GM19043 (cell line): ENCODE results near the gene BICD2.
"Not testable (repeated sequence)": the region's sequence is repeated elsewhere in the genome, so short reads cannot be mapped to it uniquely, and the experiment has no call there.

ENCODE experiments used
- ATAC-seq: cut with Tn5 transposase; IDR thresholded peaks from one replicate; pipeline ENCODE4 v1.9.1; 2021; ENCODE audit warnings: low read depth; ENCODE audit not compliant: unreplicated experiment

BICD2 gene

DNA sequence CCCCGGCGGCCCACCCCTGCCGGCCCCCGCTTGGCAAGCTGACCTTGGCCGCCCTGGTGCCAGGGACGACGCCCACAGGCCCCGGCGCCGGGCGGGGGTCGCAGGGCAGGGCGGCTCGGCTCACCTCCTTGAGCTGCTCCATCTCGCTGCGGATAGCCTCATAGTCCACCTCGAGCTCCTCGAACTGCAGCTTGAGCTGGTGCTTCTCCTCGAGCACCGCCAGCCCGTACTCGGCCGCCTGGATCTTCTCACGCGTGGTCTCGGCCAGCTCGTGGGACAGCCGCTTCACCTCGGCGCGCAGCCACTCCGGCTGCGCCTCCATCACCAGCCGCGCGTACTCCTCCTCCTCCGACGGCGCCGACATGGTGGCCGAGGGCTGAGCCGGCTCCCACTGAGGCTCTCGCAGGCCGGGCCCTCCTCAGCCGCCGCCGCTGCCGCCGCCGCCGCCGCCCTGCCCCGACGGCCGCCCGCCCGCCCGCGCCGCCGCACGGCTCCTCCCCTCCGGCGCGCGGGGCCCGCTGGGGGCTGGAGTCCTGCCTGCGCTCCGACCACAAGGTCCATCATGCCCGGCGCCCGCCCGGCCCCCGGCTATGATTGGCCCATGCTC lies at the start of gene BICD2:
Gene BICD2 (minus strand): TSS at position 453 of the 607 bp plus-strand sequence. CDS start 89 bp downstream, at position 364.
- no peak for ATAC-seq

DNA sequence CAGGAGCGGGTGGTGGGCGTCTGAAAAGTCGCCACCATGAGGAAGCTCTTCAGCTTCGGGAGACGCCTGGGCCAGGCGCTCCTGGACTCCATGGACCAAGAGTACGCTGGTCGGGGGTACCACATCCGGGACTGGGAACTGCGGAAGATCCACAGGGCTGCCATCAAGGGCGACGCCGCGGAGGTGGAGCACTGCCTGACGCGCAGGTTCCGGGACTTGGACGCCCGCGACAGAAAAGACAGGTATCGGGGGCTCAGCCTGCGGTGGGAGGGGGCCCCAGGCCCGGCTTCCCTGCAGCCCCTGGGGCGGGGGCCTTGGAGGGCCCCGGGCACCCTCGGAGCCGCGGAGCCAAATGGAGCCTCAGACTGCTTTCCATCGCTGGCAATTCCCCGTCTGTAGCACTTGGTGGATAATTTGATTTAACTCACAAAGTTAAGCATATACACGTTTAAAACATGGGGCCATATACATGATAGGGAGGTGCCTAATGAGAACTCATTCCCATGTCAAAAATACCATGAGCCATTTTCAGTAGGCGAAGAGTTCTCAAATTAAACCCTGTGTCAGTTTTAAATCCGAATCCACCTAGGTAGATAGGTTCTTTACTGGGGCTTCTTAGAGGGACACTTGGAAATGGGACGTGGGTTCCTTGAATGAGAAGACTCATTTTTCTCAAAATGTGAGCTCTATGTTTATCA lies 45.1 kb upstream of the BICD2 start:
- ATAC-seq = not testable (repeated sequence)

DNA sequence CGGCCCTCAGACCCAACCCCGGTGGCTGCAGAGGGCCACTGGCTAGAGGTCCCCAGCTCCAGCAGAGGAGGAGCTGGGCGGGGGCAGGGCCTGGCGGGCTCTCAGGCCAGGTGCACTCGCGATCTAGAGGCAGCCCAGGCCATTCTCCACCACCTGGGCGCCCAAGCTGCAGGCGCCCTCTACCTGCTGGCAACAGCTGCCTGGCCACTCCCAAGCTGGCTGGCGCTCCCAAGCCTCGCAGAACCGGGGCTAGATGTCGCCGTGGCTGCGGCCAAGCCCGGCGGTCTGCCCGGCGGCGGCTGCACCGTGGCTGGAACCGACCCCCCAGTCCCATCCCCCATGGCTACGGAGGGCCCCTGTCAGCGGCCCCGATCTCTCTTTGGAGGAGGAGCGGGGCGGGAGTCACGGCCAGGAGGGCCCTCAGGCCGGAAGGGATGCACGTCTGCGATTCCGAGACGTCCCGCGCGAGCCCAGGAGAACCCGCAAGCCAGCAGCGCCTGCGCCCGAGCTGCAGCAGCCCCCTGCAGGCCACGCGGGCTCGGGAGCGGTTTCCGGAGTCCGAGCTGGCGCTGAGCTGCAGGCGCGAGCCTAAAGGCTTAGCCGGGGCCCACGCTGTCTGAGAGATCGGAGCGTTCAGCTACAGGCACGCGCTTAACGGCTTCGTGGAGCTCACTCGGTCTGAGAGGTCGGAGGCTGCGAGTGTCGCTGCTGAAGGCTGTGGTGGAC lies 44.3 kb upstream of the BICD2 start:
- no peak for ATAC-seq

DNA sequence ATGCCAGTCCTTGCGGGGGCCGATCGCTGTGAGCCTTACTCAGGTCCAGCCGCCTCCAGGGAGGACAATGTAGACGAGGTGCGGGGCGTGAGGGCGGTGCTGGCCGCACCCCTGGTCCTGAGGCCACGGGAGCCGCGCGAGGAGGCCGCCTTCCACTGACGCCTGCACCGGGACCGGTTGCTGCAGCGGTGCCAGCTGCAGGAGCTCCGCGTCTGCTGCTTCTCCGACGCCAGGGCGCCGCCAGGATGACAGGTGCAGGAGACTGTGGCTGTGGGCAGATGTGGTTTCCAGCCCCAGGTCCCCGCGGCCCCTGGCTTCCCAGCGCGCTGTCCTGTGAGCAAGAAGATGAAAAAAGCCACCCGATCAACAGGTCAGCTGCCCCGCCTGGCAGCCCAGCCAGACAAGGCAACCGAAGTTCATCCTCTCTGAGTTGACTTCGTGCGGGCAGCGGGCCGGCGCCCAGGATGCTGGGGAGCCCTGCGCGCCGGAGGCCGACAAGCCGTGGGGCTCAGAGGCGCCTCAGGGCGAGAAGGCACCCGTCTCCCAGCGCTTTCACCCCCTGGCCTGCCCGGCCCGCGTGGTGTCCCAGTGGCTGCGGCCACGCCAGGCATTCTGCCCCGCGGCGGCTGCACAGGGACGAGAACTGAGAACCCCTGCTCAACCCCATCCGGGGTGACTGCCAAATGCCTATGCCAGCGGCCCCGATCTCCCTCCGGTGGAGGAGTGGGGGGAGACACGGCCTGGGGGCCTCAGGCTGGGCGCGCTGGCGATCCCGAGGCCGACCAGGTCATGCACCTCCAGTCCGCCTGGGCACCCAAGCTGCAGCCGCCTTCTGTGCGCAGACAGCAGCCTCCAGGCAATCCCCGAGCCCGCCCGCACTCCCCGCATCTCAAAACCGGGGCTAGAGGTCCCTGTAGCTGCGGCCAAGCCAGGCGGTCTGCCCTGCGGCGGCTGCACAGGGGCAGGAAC lies 43.4 kb upstream of the BICD2 start:
- no peak for ATAC-seq

DNA sequence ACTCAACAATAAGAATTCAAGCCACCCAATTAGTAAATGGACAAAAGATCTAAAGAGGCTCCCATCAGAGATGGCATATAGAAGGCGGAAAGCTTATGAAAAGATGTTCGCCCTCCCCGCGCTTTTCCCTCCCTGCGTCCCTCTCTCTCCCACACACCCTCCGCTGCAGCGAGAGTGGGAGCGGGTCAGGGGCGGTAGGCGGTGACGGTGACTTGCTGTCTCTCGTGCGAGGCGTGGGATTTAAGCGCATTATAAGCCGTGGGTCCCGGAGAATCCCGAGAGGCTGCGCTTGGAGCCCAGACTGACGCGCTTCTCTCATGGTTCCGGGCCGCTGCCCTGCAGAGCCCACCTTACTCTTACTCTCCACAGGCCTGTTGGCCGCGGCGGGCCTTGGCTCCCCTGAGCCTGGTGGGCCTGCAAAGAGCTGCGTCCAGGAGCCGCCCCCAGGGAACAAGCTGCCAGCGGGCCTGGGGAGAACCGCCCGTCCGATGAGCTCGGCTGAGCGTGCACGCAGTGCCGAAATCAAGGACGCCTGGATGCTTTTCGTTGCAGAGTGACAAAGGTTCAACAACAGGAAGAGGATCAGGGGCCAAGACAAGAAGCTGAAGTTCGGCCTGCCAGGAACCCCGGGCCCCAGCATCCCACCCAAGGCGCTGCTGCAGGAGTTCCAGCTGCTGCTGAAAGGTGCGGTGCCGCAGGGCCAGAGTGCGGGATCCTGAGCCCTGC lies 42.6 kb upstream of the BICD2 start:
- ATAC-seq = no peak

DNA sequence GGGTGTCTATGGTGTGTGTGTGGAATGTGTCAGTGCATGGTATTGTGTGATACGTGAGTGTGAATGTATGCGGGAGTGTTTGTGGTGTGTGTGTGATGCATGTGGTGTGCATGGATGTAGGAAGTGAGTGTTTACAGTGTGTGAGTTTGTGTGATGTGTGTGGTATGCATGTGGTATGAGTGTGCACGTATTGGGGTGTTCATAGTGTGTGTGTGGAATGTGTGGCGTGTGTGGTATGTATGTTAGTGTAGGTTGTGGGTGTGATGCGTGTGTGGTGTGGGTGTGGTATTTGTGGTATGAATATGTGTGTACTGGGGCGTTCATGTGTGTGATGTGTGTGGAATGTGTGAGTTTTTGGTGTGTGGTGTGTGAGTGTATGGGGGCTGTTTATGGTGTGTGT lies 40.1 kb upstream of the BICD2 start:
- no peak for ATAC-seq

DNA sequence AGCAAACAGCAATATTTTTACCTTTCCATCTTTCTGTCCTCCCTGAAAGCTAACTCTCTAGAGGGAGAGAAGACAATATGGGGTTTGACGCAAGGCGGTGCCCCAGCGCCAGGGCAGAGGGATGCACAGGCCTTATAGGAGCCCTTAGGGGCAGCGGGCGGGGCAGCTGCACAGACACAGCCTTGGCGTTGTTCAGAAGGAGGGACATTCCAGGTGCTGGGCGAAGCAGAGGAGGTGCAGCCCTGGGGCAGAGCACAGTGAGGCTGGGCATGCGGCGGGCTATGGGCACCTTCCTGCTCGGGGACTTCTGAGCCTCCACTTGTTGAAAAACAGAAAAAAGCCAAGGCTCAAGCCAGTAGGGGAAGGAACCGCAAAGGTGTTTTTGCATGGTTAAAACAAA lies 33.7 kb upstream of the BICD2 start:
- ATAC-seq = no peak

DNA sequence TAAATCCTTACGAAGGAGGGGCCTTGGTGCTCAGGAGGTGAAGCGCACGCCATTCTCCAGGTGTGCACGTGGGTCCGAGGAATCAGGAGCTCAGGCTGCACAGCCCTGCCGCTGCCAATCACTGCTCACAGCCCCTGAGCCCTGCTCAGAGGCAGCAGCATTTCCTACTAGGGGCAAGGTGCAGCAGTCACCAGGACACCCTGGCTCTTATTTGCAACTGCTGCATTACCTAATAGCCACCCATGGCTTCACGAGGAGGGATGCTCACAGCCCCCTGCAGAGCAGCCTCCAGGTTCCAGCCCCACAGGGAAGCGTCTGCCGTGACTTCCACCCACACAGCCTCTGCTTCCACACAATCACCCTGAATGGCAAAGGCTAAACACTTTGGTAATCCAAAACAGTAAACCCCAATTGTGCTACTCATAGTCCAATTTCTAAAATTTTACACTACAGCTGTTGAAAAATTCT lies 31.7 kb upstream of the BICD2 start:
- not testable (repeated sequence) for ATAC-seq

DNA sequence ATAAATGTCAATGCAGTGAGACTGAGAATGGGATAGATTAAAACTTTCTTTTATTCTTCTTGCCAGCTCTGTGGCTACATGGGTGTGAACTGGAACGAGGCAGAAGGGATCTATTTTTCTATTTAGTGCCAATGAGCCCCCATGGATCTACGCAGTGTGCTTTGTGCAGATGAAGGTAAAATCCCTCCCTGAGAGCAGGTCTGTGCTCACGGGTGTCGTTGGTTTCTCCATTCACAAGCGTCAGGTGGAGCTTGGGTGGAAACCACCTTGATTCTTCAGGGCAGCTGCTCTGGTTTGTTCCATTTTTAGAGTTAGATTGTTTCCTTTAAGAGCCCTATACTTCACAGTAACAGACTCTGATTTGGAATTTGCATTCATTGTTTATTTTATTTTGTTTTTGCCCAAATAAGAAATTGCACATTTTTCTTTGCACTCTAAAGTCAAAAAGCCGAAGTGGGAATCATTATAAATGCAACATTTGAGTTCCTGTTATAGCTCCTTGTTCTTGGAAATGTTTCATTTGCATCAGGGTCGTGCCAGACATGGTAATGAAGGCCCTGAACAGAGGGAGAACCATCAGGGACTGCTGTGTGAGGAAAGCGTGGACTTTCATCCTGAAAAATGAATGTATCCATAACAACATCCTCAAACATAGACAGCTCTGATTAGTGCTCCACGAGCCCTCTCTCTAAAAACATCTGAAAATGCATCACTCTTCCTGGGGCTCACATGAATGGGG lies 31.1 kb upstream of the BICD2 start:
- no peak for ATAC-seq

DNA sequence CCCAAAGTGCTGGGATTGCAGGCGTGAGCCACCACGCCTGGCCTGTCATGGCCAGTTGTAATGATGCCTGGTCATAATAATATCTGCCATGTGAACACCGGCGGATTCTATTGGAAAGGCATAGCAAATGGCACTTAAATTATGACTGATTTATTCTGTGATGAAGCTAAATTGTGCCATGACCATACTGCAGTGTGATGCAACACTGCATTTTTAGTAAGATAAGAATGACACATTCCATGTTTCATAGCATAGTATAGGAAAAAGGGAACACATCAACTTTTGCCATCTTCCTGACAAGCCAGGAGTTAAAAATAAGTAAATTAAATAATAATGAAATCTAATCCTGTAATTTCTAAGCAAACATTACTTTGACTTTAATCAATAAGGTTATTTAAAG lies 30.4 kb upstream of the BICD2 start:
- ATAC-seq = no peak

DNA sequence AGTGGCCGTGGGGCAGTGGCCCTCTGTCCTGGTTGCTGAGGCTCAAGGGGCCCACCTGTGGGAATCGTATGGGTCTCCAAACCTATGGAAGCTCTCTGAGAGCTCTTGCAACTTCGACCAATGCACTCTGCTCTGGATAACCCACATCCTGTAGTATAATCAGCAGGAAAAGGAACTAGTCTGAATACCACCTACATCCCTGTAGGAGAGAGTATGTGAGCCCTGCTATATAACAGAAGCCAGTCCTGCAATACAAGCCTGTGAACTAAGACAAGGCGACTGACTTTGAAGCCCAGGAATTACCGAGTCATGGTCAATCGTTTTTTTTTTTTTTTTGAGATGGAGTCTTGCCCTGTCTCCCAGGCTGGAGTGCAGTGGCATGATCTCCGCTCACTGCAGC lies 29.8 kb upstream of the BICD2 start:
- no peak for ATAC-seq

DNA sequence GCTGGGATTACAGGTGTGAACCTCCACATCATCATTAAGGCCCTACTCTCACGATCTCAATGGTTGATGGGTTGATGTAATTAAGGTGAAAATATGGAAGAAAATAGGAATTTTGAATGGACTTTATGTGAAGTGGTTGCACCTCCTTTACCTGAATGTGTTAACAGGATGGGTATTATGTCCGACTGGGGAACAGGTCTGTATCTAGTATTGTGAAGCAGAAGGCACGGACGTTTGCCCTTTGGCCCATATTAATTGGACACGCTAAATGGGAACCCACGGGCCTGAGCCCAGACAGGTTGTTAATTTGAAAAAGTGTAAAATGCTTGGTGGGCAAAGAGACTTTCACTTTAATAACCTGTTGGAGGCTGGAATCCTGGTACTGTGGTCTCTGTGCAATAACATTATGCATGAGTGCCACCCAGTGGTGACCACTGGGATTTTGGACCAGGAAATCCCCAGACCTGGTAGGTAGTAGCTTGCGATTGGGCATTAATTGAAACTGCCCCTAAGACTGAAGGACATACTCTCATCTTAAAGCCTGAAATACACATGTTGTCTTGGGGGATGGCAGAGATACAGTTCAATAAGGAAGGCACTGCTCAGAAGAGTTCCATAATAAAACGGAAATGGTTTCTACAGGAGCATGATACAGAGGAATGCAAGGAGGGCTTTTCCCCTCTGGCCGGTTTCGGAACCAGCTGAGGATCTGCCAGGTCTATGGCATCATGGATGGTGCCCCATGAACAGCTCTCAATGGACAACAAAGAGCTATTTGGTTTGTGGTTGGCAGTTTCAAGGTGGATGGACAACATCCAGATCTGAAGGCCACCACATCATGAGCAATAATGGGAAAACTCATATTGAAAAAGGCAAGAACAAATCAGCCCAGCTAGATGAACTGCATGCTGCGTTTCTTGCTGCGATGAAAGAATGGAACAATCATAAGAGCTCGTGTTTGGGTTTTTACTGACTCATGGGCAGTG lies 26.2 kb upstream of the BICD2 start:
- no peak for ATAC-seq

DNA sequence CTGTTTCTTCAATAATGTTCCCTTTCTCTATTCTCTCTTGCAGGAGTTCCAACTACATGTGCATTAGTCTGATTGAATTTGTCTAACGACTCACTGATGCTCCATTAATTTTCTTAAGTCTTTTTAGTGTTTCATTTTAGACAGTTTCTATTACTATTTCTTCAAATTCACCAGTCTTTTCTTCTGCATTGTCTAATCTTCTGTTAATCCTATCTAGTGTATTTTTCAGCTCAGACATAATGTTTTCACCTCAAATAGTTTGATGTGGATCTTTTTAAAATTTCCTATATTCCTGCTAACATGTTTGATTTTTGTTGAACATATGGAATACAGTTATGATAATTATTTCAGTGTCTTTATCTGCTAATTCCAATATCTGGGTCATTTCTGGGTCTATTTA lies 21.7 kb upstream of the BICD2 start:
- ATAC-seq = no peak

DNA sequence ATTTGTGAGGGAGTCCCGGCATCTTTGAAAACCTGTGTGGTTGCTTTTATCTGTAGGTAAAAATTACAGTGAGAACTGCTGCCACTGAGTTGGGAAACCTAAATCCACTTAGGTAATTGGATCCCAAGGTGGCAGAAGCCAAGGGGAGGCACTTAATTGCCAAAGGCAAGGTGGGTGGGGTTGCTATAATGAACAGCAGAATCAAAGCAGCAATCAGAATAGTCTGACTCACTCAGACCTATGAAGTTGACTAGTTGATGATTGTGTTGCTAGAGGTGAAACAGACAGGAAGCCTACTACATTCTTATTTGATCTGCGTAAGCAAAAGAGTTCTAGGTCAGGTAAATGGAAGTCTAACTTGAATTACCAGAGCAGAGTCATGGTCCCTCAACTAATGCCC lies 17.3 kb upstream of the BICD2 start:
- ATAC-seq = no peak

DNA sequence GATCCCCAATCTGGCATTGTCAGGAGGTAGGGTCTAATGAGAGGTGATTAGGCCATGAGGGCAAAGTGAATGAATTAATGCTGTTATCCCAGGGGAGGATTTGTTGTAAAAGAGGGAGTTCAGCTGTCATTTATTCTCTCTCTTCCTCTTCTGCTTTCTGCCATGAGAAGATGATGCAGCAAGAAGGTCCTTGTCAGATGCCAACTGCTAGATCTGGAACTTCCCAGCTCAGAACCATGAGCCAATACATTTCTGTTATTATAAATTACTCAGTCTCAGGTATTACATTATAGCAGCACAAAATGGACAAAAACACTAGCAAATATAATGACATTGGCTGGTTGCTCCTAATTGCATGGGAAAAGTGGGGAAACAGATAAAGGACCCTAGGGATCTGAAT lies 15.6 kb upstream of the BICD2 start:
- ATAC-seq = no peak

DNA sequence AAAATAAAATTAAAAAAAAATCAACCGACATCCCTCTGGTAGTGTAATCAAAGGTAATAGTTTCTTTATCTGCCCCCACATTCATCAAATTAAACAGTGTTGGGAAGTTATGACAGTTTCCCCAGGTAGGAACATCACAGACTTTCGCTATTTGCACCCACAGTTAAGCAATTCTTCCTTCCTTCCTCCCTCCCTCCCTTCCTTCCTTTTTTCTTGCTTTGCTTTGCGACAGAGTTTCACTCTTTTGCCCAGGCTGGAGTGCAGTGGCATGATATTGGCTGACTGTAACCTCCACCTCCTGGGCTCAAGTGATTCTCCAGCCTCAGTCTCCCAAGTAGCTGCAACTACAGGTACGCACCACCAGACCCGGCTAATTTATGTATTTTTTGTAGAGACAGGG lies 10.8 kb upstream of the BICD2 start:
- no peak for ATAC-seq

DNA sequence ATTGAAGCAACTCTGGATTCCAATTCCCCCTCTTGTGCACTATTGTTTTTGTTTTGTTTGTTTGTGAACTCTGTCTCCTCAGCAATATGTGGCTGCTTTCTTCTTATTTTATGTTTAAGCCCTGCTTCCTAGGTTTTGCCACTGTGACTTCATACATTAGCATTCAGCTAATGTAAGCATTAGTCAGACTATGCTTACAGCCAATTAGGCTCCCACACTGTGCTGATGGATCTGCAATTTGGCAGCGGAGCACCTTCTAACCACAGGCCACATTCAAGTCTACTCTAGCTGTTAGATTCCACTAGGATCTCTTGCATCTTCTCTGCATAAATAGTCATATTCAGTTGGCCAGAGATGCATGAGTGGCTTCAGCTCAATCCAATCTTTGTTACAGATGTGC lies 9.6 kb upstream of the BICD2 start:
- ATAC-seq = no peak

DNA sequence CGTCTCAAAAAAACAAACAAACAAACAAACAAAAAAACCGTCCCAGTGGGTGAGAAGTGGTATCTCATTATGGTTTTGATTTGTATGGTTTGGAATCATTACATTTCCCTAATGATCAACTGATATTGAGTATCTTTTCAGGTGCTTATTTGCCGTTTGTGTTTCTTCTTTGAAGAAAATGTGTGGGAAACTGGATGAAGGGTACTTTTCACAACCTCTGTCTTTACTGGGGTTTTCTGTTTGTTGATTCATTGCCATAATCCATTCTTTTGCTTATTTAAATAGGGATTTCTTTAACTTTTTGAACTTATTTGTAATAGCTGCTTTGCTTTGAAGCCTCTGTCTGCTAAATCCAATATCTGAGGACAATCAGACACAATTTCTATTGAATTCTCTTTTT lies 9.2 kb upstream of the BICD2 start:
- no peak for ATAC-seq
